ENCODE measurements around the gene TMEM259. TPM values are rescaled to one million over a fixed set of nuclear protein-coding genes. Genes with fewer than 3 reads are reported as not detected.

TMEM259 gene
- total RNA-seq, 1 experiment from 2014 or later, result 171 TPM

DNA sequence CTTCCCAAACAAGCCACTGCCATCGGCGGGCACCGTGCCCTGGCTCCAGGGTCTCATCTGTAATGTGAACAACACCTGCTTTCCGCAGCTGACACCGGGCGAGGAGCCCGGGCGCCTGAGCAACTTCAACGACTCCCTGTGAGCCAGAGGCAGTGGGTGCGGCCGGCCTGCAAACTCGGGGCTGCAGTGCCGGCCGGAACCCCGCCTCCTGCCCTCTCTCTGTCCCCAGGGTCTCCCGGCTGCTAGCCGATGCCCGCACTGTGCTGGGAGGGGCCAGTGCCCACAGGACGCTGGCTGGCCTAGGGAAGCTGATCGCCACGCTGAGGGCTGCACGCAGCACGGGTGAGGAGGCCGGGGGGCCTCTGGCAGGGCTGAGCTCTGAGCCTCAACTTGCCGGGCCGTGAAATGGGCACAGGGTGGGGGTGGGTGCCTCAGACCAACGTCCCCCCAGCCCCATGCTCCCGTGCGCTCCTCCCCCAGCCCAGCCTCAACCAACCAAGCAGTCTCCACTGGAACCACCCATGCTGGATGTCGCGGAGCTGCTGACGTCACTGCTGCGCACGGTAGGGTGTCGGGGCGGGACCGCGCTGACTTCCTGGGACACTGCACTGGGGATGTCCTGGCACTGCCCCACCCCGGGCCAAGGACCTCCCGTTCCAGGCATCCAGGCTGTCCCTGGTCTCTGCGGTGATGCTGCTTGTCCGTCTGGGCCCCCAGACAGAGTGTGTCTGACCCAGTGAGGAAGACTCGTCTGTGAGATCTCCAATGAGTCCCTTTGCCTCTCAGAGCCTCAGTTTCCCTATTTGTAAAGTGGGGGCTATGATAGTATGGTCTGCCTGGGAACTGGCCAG is 21.1 kb upstream of the TMEM259 start:
- peak; percentile 27 for DNase-seq
- Histone ChIP-seq H3K27me3 (ENCODE audit: insufficient read depth, low read length) (no peaks in the 10 kb centered on the region), H3K56ac (ENCODE audit: insufficient read length, low read depth, low read length) (no peak overlapping the region), H3K18ac (ENCODE audit: insufficient read length, low read depth, low read length) (no peak overlapping the region), H2BK20ac (ENCODE audit: low read depth, low read length, poor library complexity, severe bottlenecking) (no peak overlapping the region), H2BK12ac (ENCODE audit: insufficient read length, low read depth, low read length) (no peak overlapping the region), H3K14ac (ENCODE audit: insufficient read depth, low read length) (no peak overlapping the region), H3K23ac (ENCODE audit: insufficient read length, low read depth, low read length) (no peak overlapping the region), H3K9ac (ENCODE audit: extremely low read depth, insufficient read length, low read length) (no peak overlapping the region), H3K4me2 (ENCODE audit: insufficient read depth, insufficient read length, low read length) (no peak overlapping the region), H2AK5ac (ENCODE audit: insufficient read length, low read length) (no peak overlapping the region), H3K4me1 (ENCODE audit: insufficient read depth, low read length) (no peaks in the 10 kb centered on the region; the same call in 1 of the 2 replicates), H3K4ac (ENCODE audit: low read depth, low read length) (no peak overlapping the region), H4K8ac (replicated peaks; ENCODE audit: insufficient read length, low read depth, low read length) (no peak overlapping the region), H3K79me2 (ENCODE audit: insufficient read depth, low read length) (no peaks in the 10 kb centered on the region), H3T11ph (ENCODE audit: low read length) (no peak overlapping the region), H3K9me3 (ENCODE audit: control insufficient read depth, low read depth, low read length) (no peaks in the 10 kb centered on the region), H4K20me1 (ENCODE audit: control insufficient read depth, insufficient read depth, insufficient read length) (no peaks in the 10 kb centered on the region), H4K91ac (ENCODE audit: insufficient read length, low read depth, low read length) (no peak overlapping the region), H3K27ac (ENCODE audit: insufficient read length, low read depth, low read length) (no peak overlapping the region), H2AFZ (ENCODE audit: low read length) (no peak overlapping the region), H2BK15ac (ENCODE audit: low read depth, low read length) (no peak overlapping the region), H3K23me2 (ENCODE audit: insufficient read length, low read depth, low read length, poor library complexity, severe bottlenecking) (peaks cover 9% of the 10 kb centered on the region), H3K79me1 (ENCODE audit: insufficient read depth, low read depth, low read length, poor library complexity, severe bottlenecking) (no peaks in the 10 kb centered on the region), H4K5ac (ENCODE audit: insufficient read length, low read depth, low read length) (no peak overlapping the region), H2BK5ac (ENCODE audit: insufficient read length, low read length) (no peak overlapping the region), H2BK120ac (ENCODE audit: low read depth, low read length, poor library complexity, severe bottlenecking) (no peak overlapping the region)
- no CpG with 5 or more reads among the region's 43 CpGs for WGBS (ENCODE audit: extremely low coverage, insufficient read length, low lambda C conversion rate)
- peaks cover 10 to 35% (median 18%) of the 10 kb centered on the region in 3 experiments; a peak in 6 of 7 replicates for H3K36me3 Mint-ChIP-seq (ENCODE audit: insufficient read depth in 1 of 3, low read depth in 3 of 3)
- H3K4me1 Mint-ChIP-seq, result peaks cover 13 to 29% of the 10 kb centered on the region in 2 experiments
- H3K27me3 Mint-ChIP-seq (ENCODE audit: low read depth), result peaks cover 2% of the 10 kb centered on the region; the same call in 1 of the 2 replicates
- peak overlapping the region in 1 of 2 experiments; percentile 23; a peak in 1 of 5 replicates for H3K4me3 Mint-ChIP-seq
- no peak overlapping the region for H3K27ac Mint-ChIP-seq
- no peaks in the 10 kb centered on the region for H3K9me3 Mint-ChIP-seq
- TF ChIP-seq CTCF (conservative IDR thresholded peaks at IDR 0.05), result no peak

Data from H9 (cell line).